SKM-1 treated with dmso at 0.1 percent for 144 hours (cell line): ENCODE measurements around the gene JPT2.
"Not testable (repeated sequence)": the region's sequence is repeated elsewhere in the genome, so short reads cannot be mapped to it uniquely, and the experiment has no call there.

ENCODE experiments used
- DNase-seq: peaks from one replicate; lab custom pipeline; 2025; ENCODE audit not compliant: unreplicated experiment; lab: John Stamatoyannopoulos, UW

JPT2 gene

DNA sequence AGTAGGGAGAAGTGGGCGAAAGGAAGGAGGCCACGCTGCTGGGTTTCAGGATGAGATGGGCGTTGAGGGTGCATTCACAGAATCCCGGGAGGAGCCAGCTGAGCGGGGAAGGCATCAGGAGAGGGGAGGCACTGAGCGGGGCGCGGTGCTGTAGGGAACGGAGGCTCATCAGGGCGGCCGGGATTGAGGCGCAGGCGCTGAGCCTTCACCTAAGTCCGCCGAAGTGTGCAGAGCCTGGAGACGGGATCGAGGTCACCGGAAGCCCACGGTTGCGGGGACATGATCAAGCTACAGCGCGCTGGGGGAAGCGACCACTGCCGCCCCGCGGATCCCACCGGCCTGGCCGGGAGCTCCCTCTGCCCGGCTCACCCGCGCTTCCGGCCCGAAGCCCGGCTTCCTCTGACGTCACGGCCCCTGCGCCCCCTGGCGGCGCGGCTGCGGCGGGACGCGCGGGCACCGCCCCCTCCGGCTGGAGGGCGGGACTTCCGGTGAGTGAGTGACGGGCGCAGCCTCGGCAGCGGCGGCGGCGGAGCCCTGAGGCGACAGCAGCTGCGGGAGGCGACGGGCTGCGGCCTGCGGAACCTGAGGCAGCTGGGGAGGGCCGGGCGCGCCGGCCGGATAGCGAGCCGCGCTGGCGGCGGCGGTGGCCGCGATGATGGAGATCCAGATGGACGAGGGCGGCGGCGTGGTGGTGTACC lies 27.8 kb downstream of the JPT2 start, which contains the start of gene MAPK8IP3:
Gene MAPK8IP3 (plus strand): TSS at position 508 of the 698 bp plus-strand sequence. CDS start 145 bp downstream, at position 653.
- DNase-seq: peak; percentile 76

DNA sequence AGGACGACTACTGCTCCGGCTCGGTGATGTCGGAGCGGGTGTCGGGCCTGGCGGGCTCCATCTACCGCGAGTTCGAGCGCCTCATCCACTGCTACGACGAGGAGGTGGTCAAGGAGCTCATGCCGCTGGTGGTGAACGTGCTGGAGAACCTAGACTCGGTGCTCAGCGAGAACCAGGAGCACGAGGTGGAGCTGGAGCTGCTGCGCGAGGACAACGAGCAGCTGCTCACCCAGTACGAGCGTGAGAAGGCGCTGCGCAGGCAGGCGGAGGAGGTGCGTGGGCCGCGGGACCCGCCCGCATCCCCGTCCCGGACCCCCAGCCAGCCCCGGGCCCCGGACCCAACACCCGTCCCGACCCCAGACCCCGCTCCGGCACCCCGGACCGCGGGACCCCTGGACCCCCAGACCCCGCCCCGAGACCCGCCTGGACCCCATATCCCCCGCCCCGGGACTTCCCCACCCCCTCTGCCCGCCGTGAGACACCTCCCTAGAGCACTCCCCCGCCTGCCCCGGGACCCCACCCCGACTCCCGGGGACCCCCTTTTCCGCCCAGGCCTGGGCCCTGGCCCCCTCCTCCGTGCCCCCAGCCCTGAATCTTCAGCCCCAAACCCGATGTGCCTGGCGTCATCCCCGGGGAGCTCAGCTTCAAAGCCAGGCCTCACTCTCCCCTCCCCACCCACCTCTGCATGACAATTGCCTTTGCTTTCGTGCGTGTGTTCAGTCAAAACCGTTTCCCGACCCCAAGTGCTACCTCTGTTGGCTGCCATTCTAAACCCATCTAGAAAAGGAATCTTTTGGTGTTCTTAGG lies 28.5 kb downstream of the JPT2 start:
- DNase-seq: no peak

- DNase-seq: no peak
Observed at GRCh38 chr16:1707193-1707790, 29.2 kb downstream of the JPT2 start.

- DNase-seq: no peak
Observed at GRCh38 chr16:1708083-1708767, 30.1 kb downstream of the JPT2 start.

DNA sequence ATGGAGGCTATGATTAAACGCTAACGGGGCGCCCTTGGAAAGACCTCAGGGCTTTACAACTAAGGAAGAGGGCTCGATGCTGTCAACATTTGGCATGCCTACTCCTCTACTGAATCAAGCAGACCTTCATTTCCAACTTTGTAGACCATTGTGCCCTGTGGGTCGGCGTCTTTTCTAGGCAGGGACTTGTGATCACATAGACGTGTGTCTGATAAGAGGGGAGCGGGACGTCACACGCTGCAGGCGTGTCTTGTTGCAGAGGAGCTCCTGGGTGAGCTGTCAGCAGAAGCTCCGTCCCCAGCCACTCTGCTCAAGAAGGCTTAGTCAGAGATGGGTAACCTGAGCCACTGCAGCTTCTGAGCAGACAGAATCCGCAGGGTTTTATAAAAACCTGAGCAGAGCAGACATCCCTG lies 30.7 kb downstream of the JPT2 start:
- DNase-seq: no peak

- DNase-seq: no peak
Observed at GRCh38 chr16:1709356-1709755, 31.3 kb downstream of the JPT2 start.

- no peak for DNase-seq
Observed at GRCh38 chr16:1710811-1711507, 32.9 kb downstream of the JPT2 start.

- no peak for DNase-seq
Observed at GRCh38 chr16:1712791-1713261, 34.7 kb downstream of the JPT2 start.

GRCh38 chr16:1713331-1713730 lies 35.3 kb downstream of the JPT2 start:
- no peak for DNase-seq

DNA sequence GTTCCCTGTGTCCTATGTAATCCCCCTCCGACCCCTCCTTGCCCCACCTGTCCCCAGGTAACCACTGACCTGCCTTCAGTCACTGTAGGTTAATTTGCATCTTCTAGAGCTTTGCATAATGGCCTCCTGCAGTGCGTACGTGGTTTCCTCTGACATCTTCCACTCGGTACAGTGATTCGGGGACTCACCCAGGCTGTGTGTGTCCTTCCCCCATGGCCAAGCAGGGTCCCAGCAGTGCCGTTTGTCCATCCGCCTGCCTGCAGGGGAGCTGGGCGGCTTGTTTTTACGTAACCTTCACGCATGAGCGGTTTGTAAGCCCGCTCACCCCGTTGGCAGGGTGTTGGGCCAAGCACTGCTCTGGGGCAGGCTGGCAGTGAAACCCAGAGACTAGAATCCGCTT lies 35.9 kb downstream of the JPT2 start:
- DNase-seq: no peak

- no peak for DNase-seq
Observed at GRCh38 chr16:1715220-1715619, 37.1 kb downstream of the JPT2 start.

GRCh38 chr16:1718236-1718635 lies 40.2 kb downstream of the JPT2 start:
- DNase-seq: not testable (repeated sequence)

- DNase-seq: not testable (repeated sequence)
Observed at GRCh38 chr16:1719559-1720229, 41.6 kb downstream of the JPT2 start.

DNA sequence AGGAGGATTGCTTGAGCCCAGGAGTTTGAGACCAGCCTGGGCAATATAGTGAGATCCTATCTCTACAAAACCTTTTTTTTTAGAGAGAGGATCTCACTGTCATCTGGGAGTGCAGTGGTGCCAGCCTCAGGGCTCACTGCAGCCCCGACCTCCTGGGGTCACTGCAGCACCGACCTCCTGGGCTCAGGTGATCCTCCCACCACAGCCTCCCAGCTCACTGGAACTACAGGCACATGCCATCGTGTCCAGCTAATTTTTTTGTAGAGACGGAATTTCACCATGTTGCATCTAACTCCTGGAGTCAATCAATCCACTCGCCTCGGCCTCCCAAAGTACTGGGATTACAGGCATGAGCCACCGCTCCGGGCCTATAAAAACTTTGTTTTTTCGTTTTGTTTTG lies 43.3 kb downstream of the JPT2 start:
- no peak for DNase-seq

GRCh38 chr16:1723450-1724147 lies 45.5 kb downstream of the JPT2 start:
- DNase-seq: peak; percentile 13

DNA sequence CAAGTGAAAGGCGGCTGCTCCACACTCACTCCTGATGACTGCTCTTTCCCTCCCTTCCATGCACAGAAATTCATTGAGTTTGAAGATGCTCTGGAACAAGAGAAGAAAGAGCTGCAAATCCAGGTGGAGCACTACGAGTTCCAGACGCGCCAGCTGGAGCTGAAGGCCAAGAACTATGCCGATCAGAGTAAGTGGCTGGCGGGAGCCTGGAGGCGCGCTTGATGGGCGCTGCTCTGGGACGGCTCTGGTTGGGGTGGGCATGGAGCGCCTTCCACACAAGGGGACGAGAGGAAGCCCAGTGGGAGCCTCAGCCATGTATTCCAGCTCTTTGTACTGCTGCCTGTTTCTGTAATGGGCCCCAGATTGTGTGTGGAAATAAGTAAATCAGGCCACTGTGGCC lies 46.4 kb downstream of the JPT2 start:
- DNase-seq: no peak

- no peak for DNase-seq
Observed at GRCh38 chr16:1726661-1727502, 48.8 kb downstream of the JPT2 start.
